ENCODE measurements around the gene CAPN15.

- no peak for TF ChIP-seq CTCF (conservative IDR thresholded peaks at IDR 0.05 in 1 of 2, IDR thresholded peaks at IDR 0.05 in 1 of 2; ENCODE audit: extremely low read depth in 1 of 2, insufficient read depth in 1 of 2, low read depth in 1 of 2, low read length in 2 of 2)
- no peak for TF ChIP-seq EZH2 (IDR thresholded peaks at IDR 0.05; ENCODE audit: borderline replicate concordance, low read length)
Observed at GRCh38 chr16:548586-548985, 21.1 kb downstream of the CAPN15 start.
